Muscle layer of duodenum (tissue), 2 donors: ENCODE measurements around the gene CTNNBL1.

Experiments used
- H3K27ac ChIP-seq: one replicate; pipeline ENCODE4 v1.7.0; 2013; ENCODE audit warnings: mild to moderate bottlenecking, low read length
- H3K27me3 ChIP-seq: one replicate; pipeline ENCODE4 v1.7.0; 2013; ENCODE audit warnings: low read depth, mild to moderate bottlenecking, control low read depth, low read length
- H3K36me3 ChIP-seq, 2 donors: one replicate each; pipeline ENCODE4 v1.7.0; 2013; ENCODE audit warnings: low read length in 2 of 2, control low read depth in 1 of 2, mild to moderate bottlenecking in 1 of 2; ENCODE audit not compliant: insufficient read depth in 2 of 2, control insufficient read depth in 1 of 2
- H3K4me1 ChIP-seq, 2 donors: one replicate each; pipeline ENCODE4 v1.7.0; 2013; ENCODE audit warnings: low read length in 2 of 2, mild to moderate bottlenecking in 2 of 2, control low read depth in 1 of 2, moderate library complexity in 1 of 2; ENCODE audit not compliant: insufficient read depth in 2 of 2, control insufficient read depth in 1 of 2
- H3K4me3 ChIP-seq, 2 donors: one replicate each; pipeline ENCODE4 v1.7.0; 2013; ENCODE audit warnings: low read length in 2 of 2, low read depth in 1 of 2, mild to moderate bottlenecking in 1 of 2
- H3K9me3 ChIP-seq, 2 donors: one replicate each; pipeline ENCODE4 v1.7.0; 2013; ENCODE audit warnings: low read length in 2 of 2, control low read depth in 1 of 2, mild to moderate bottlenecking in 1 of 2; ENCODE audit not compliant: control insufficient read depth in 1 of 2
- donor health status: healthy.

Gene CTNNBL1

DNA sequence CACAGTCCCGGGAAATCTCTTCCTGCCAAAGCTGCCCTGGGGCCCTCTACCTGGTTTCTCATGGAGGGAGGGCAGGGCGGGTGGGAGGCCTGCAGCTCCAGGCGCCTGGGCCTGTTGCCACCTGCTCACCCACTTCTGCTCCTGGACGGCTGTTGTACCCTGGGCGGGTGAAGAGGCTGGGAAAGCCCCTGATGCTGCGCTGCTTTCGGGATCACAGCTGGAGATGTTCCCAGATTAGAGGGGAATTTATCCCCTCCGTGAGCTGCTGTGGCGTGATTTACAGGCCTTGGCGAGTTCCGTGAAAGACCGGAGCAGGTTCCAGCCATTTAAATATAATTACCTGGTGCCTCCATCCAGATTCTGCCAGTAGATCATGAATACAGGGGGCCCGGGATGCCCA, 196.8 kb downstream of the CTNNBL1 start:
- Histone ChIP-seq H3K9me3 (no peaks in the 10 kb centered on the region), H3K27me3 (no peaks in the 10 kb centered on the region), H3K4me1 (no peaks in the 10 kb centered on the region), H3K27ac (no peak overlapping the region), H3K4me3 (no peak overlapping the region), H3K36me3 (no peaks in the 10 kb centered on the region)

DNA sequence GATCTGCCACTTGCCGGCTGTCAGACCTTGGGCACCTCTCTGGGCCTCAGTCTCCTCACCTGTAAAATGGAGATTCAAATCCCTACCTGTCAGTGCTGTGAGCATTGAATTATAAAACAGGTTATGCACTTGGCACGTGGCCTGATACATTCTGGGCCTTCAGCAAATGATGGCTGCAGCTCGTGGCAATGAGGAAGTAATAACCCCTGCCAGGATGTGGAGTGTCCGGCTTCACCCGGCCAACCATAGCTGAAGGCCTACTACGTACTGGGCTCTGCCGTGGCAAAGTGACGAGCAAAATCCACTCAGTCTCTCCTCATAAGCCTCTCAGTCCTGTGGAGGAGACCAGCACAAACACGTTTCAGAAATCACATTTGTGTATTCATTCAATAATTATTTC, 198.2 kb downstream of the CTNNBL1 start:
- Histone ChIP-seq H3K4me3 (no peak overlapping the region), H3K9me3 (no peaks in the 10 kb centered on the region), H3K27ac (no peak overlapping the region), H3K4me1 (no peaks in the 10 kb centered on the region), H3K36me3 (no peaks in the 10 kb centered on the region), H3K27me3 (no peaks in the 10 kb centered on the region)

DNA sequence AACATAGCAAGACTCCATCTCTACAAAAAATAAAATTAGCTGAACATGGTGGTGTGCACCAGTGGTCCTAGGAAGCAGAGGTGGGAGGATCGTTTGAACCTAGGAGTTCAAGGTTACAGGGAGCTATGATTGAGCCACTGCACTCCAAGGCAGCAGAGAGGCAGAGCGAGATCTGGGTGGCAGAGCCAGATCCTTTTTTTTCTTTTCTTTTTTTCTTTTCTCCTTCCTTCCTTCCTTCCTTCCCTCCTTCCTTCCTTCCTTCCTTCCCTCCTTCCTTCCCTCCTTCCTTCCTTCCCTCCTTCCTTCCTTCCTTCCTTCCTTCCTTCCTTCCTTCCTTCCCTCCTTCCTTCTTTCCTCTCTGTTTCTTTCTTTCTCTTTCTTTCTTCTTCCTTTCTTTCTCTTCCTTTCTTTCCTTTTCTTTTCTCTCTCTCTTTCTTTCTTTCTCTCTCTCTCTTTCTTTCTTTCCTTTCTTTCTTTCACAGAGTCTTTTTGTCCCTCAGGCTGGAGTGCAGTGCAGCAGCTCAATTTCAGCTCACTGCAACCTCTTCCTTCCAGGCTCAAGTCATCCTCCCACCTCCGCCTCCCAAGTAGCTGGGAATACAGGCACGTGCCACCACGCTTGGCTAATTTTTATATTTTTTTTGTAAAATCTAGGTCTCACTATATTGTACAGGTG, 199.9 kb downstream of the CTNNBL1 start:
- H3K36me3 ChIP-seq = no peaks in the 10 kb centered on the region
- no peaks in the 10 kb centered on the region for H3K9me3 ChIP-seq
- no peak overlapping the region for H3K4me3 ChIP-seq

DNA sequence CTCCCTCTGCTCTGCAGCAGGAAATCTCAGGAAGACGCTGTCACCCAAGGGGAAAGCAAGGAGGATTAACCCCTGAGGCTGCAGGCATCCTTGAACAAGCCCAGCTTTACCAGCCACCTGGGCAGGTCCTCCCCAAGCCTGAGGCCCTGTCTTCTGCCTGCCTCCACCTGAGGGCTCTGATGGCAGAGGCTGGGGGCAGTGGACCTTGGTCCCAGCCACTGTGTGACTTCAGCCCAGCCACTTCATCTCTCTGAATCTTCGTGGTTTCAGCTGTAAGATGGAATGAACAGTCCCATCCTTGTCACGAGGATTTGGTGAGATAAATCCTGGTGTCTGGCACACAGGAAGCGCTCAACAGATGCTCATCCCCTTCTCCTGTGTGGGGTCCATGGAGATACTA, 200.6 kb downstream of the CTNNBL1 start:
- Histone ChIP-seq H3K4me3 (no peak overlapping the region), H3K27me3 (no peaks in the 10 kb centered on the region), H3K27ac (no peak overlapping the region), H3K9me3 (no peaks in the 10 kb centered on the region), H3K36me3 (no peaks in the 10 kb centered on the region), H3K4me1 (no peaks in the 10 kb centered on the region)

More for the DNA sequence above, 199.9 kb downstream of the CTNNBL1 start:
- no peaks in the 10 kb centered on the region for H3K27me3 ChIP-seq
- no peaks in the 10 kb centered on the region for H3K4me1 ChIP-seq
- no peak overlapping the region for H3K27ac ChIP-seq

DNA sequence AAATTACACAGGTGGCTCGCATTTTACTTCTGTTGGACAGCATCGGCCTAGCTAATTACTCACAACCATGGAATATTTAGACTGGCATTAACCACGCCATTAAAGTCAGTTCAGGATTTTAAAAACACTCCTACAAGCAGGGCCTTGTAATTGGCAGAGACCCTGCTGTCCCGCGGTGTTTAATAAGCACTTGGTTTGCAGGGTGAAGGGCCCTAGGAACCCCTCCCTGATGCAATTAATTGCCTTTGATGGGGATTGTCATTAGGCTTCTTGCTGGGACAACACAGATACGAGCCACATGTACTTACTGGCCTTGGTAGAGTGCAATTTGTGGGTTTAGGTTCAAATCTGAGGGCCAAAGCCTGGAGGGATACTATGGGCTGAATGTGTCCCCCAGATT, 201.3 kb downstream of the CTNNBL1 start:
- Histone ChIP-seq H3K4me1 (no peaks in the 10 kb centered on the region), H3K27ac (no peak overlapping the region), H3K9me3 (no peaks in the 10 kb centered on the region), H3K4me3 (no peak overlapping the region), H3K27me3 (no peaks in the 10 kb centered on the region), H3K36me3 (no peaks in the 10 kb centered on the region)

DNA sequence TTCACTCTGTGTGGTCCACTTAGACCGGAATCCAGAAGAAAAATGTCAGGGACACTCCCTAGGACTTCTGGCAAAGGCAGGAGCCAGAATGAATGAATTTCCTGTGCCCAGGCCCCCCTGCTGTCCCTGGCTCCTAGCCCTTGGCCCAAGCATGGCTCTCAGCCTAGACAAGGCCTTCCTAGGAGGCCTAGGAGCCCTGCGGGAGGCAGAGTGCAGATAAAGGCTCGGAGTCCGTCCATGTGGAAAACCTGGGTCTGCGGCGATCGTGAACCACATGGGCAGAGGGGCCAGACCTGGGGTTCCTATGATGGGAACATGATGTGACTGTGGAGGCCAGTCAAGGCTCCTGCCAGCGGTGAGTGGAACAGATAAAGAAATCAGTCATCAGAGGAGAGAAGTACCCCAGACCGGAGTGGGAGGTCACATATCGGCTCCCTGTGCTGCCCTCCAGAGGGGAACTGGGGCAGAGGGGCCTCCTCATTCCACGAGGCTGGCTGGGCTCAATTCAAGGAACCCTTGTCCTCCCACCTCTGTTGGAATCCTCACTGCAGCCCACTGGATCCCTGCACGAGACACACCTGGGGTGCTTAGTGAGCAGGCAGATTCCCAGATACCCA, 203.2 kb downstream of the CTNNBL1 start:
- no peak overlapping the region for H3K4me3 ChIP-seq
- H3K27ac ChIP-seq = no peak overlapping the region
- no peaks in the 10 kb centered on the region for H3K9me3 ChIP-seq
- H3K4me1 ChIP-seq = peaks cover 0 to 2% of the 10 kb centered on the region in 2 donors
- no peaks in the 10 kb centered on the region for H3K36me3 ChIP-seq
- H3K27me3 ChIP-seq = no peaks in the 10 kb centered on the region

DNA sequence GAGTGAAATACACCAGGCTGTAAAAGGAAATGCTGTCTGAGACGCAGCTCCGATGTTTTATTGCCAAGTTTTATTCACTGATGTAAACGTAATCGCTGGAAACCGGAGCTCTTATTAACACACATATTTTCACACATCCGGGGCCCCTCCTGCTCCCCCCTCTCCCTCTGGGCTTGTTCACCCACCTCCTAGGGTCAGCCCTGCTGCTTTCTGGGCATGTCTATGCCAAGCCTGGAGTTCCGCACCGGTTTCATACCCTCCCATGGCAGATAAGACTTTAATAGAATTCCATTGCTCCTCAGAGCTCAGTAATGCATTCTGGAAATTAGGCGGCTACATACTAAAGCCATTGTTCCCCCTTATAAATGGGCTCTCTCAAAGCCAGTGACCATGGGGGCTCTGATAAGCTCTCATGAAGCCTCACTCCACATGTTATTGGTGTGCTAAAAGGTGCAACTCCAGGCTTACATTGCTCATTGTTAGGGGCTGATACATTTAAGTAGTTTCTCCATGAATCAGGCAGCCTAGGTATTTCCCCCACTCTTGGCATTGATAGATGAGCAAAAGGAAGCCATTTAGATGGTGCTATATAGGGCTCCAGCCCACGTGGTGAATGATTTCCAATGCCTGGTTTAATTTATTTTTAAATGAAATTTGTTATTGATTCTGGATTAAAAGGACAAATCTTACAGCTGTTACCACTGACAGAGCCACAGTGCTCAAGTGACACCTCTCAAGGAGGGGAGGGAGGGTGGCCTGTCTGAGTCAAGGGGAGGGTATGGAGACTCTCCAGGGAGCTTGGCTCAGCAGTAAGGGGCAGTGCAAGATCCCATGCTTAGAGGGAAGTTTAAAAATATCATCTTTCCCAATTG, 204.6 kb downstream of the CTNNBL1 start:
- peaks cover 0 to 12% of the 10 kb centered on the region in 2 donors for H3K4me1 ChIP-seq
- no peaks in the 10 kb centered on the region for H3K9me3 ChIP-seq
- H3K4me3 ChIP-seq = no peak overlapping the region
- no peaks in the 10 kb centered on the region for H3K36me3 ChIP-seq
- H3K27ac ChIP-seq = no peak overlapping the region
- H3K27me3 ChIP-seq = peaks cover 5% of the 10 kb centered on the region

DNA sequence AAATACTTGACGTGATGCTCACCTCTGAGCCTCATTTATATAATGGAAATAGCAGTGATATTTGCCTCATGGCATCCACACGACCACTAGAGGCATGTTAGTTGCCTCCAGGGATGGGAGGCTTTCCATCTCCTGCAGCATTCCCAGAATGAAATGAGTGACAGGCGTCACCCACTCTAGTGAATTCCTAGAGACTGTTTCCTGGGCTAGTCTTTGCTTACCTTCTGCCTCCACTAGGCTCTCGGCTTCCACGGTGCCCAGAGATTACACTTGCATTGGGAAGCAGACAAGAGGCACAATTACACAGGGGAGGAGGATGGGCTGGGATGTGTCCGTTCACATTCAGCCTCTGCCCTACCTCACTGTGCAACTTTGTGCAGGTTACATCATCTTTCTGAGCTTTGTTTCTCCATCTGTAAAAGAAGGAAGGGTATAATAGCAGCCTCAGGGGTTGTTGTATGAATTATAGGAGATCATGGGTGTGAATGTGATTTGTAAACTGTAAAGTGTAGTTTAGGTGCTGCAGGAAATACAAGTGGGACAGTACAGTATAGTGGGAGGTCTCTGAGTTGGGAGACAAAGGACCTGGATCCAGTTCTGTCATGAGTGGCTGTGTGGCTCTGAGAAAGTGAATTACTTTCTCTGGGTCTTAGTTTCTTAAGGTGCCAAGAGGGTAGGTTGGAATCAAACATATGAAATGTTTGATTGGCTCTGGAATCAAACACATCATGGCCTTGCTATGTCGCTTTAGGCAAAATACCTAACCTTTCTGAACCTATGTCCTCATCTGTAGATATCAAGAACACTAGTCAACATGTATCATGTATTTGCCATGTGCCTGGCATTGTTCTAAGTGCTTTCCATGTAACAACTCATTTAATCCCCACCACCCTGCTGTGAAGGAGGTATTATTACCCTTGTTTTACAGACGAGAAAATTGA, 205.5 kb downstream of the CTNNBL1 start:
- no peaks in the 10 kb centered on the region for H3K36me3 ChIP-seq
- H3K4me1 ChIP-seq = peaks cover 0 to 18% of the 10 kb centered on the region in 2 donors
- H3K27ac ChIP-seq = no peak overlapping the region
- H3K27me3 ChIP-seq = peaks cover 12% of the 10 kb centered on the region
- no peak overlapping the region for H3K4me3 ChIP-seq
- no peaks in the 10 kb centered on the region for H3K9me3 ChIP-seq

DNA sequence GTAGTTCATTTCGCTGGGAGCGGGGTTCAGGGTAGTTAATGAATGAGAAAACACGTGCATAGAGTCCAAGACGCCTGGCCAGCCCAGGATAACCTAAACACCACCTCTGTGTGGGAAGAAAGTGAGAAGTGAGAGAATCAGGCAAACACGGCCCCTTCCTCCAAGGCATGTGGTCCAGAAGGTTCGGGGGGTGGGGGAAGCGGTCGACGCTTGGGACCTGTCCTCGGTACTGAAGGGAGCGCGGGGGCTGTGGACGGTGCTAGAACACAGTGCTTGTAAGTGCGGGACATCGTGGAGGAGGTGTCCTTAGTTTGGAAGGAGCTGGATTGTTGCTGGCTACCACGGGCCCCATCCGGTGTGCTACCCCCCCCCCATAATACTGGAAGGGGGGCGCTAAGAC, 207.4 kb downstream of the CTNNBL1 start:
- Histone ChIP-seq H3K4me3 (no peak overlapping the region), H3K27ac (no peak overlapping the region), H3K4me1 (peaks cover 0 to 29% of the 10 kb centered on the region in 2 donors), H3K27me3 (peaks cover 14% of the 10 kb centered on the region), H3K9me3 (no peaks in the 10 kb centered on the region), H3K36me3 (no peaks in the 10 kb centered on the region)

DNA sequence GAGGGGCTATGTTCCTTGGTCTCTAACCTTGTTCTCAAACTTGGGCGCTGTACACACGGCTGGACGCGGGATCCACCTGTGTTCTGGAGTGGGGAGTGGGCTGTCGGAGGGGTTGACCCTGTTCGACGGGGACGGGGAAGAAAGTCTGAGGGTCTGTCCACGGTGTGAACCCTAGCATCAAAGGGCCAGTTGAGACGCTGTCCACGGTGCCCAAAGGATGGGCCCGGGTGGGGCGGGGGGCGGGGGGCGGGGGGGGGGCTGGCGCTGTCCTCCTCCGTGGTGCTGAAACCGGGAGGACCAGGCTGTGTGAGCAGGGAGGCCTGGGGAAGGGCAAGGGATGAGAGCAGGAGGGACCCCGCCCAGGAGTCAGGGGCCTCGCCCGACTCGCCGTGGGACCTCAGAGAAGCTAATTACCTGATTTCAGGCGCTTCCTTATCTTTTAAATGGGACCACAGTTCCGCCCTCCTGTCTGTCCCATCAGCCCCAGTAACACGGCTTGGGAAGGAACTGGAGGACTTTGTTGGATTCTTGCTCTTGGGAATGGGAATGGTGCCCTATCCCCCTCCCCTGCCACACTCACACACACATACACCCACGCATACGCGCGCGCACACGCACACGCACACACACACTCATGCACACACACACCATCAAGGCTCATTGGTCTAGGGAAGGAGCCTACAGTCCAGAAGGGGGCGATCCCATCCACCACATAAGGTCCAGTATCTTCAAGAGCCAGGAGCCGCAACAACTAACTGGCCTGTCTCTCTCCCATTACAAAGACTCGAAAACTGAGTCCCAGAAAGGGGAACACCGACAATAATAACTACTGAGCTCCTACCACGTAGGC, 208.0 kb downstream of the CTNNBL1 start:
- H3K9me3 ChIP-seq = no peaks in the 10 kb centered on the region
- peaks cover 14% of the 10 kb centered on the region for H3K27me3 ChIP-seq
- H3K4me1 ChIP-seq = peaks cover 0 to 29% of the 10 kb centered on the region in 2 donors
- no peak overlapping the region for H3K27ac ChIP-seq
- H3K36me3 ChIP-seq = no peaks in the 10 kb centered on the region
- peak overlapping the region in 1 of 2 donors; percentile 48 for H3K4me3 ChIP-seq
